Calu3 (cell line): Measurements from ENCODE around the gene RLF. TPM values are rescaled to one million over a fixed set of nuclear protein-coding genes. Genes with fewer than 3 reads are reported as not detected.

ENCODE experiments used
- BruUV-seq: library from RNA; stranded (reverse); fragments of 400-500 nt; replicated peaks from 2 replicates; lab custom pipeline; 2021; lab: Mats Ljungman, UMichigan
- CTCF ChIA-PET: fragments of 300-600 bp; sonication (Branson Sonifier 250); formaldehyde crosslinking; loops from one replicate; lab custom pipeline; 2022; ENCODE audit warnings: antibody characterized with exemption; lab: Charles Lee
- DNase-seq: peaks from one replicate; pipeline ENCODE4 v3.0.0; 2022
- H3K27ac Mint-ChIP-seq: one replicate; pipeline ENCODE4 v1.8.0; 2022; ENCODE audit warnings: mixed read lengths; ENCODE audit not compliant: unreplicated experiment
- H3K27me3 Mint-ChIP-seq: one replicate; pipeline ENCODE4 v1.8.0; 2022; ENCODE audit warnings: mixed read lengths; ENCODE audit not compliant: unreplicated experiment
- H3K36me3 Mint-ChIP-seq: one replicate; pipeline ENCODE4 v1.8.0; 2022; ENCODE audit warnings: mild to moderate bottlenecking, moderate library complexity, mixed read lengths; ENCODE audit not compliant: insufficient read depth, unreplicated experiment
- H3K4me1 Mint-ChIP-seq: one replicate; pipeline ENCODE4 v1.8.0; 2022; ENCODE audit warnings: mild to moderate bottlenecking, low read depth, mixed read lengths; ENCODE audit not compliant: unreplicated experiment
- H3K4me3 Mint-ChIP-seq: one replicate; pipeline ENCODE4 v1.8.0; 2022; ENCODE audit warnings: mild to moderate bottlenecking, low read depth, moderate library complexity, mixed read lengths; ENCODE audit not compliant: unreplicated experiment
- H3K9me3 Mint-ChIP-seq: one replicate; pipeline ENCODE4 v1.8.0; 2022; ENCODE audit warnings: low read depth, mixed read lengths; ENCODE audit not compliant: unreplicated experiment
- CTCF ChIP-seq: fragments of 200-600 bp; IDR thresholded peaks from one replicate; pipeline ENCODE4 v1.8.0; 2022; ENCODE audit warnings: antibody characterized with exemption; ENCODE audit not compliant: unreplicated experiment
- intact Hi-C: fragments of 100-400 bp; cut with micrococcal nuclease; formaldehyde crosslinking; loops from one replicate; pipeline ENCODE4 v1.10.0; 2022; ENCODE audit not compliant: unreplicated experiment
- total RNA-seq: library from RNA; stranded (reverse); gene quantifications from 2 replicates; pipeline ENCODE4 v1.2.3, GENCODE V29; 2022

Gene RLF
- total RNA-seq, 1 experiment from 2014 or later = 12.9 TPM

- DNase-seq = peak; percentile 51
- Mint-ChIP-seq H3K4me3 (peak overlapping the region; percentile 51), H3K36me3 (no peaks in the 10 kb centered on the region), H3K27me3 (peaks cover 14% of the 10 kb centered on the region), H3K4me1 (peaks cover 39% of the 10 kb centered on the region), H3K9me3 (no peaks in the 10 kb centered on the region), H3K27ac (peak overlapping the region; percentile 83)
- no peak for TF ChIP-seq CTCF
- no TSS peak for BruUV-seq
- intact Hi-C loops = loop anchor here (2.0 to 5.0 kb wide), 2 partner anchors 33 to 56 kb away; no protein-coding TSS in a partner anchor
- CTCF ChIA-PET = interaction anchor here (0.7 to 1.4 kb wide), 10 partner anchors 12 to 204 kb away, joined by 3 to 11 read pairs (median 3); no protein-coding TSS in a partner anchor
These were observed 20.8 kb upstream of the RLF start for GRCh38 chr1:40140211-40140973.

GRCh38 chr1:40141878-40142535 is 19.2 kb upstream of the RLF start:
- no peak overlapping the region for H3K4me3 Mint-ChIP-seq
- H3K27me3 Mint-ChIP-seq = peaks cover 30% of the 10 kb centered on the region
- peak; percentile 34 for DNase-seq
- peaks cover 39% of the 10 kb centered on the region for H3K4me1 Mint-ChIP-seq
- H3K36me3 Mint-ChIP-seq = no peaks in the 10 kb centered on the region
- intact Hi-C loops = loop anchor here (2.0 to 5.0 kb wide), 3 partner anchors 35 to 197 kb away; no protein-coding TSS in a partner anchor
- H3K9me3 Mint-ChIP-seq = no peaks in the 10 kb centered on the region
- no peak for TF ChIP-seq CTCF
- CTCF ChIA-PET = interaction anchor here (0.7 to 1.0 kb wide), 3 partner anchors 11 to 253 kb away, joined by 3 to 7 read pairs (median 6); no protein-coding TSS in a partner anchor
- BruUV-seq = no TSS peak
- no peak overlapping the region for H3K27ac Mint-ChIP-seq

- no peaks in the 10 kb centered on the region for H3K9me3 Mint-ChIP-seq
- H3K27ac Mint-ChIP-seq = no peak overlapping the region
- peaks cover 39% of the 10 kb centered on the region for H3K4me1 Mint-ChIP-seq
- DNase-seq = peak; percentile 73
- peak; percentile 73 for TF ChIP-seq CTCF
- CTCF ChIA-PET = interaction anchor here (0.6 to 1.6 kb wide), 17 partner anchors 9 to 294 kb away, joined by 3 to 27 read pairs (median 4); partner anchors contain the start of gene SMAP2
- no TSS peak for BruUV-seq
- H3K36me3 Mint-ChIP-seq = no peaks in the 10 kb centered on the region
- no peak overlapping the region for H3K4me3 Mint-ChIP-seq
- H3K27me3 Mint-ChIP-seq = peaks cover 46% of the 10 kb centered on the region
- intact Hi-C loops = loop anchor here (1.0 to 5.0 kb wide), 3 partner anchors 37 to 261 kb away; no protein-coding TSS in a partner anchor
These were observed 17.2 kb upstream of the RLF start for GRCh38 chr1:40143891-40144575.
